PFSK-1 (cell line): ENCODE results near the gene MAN2A2.

Experiments
- FOXP2 ChIP-seq: optimal IDR thresholded peaks from 2 replicates; pipeline ENCODE3; 2011; ENCODE audit warnings: borderline replicate concordance, control low read depth, inconsistent platforms; ENCODE audit not compliant: insufficient read depth; ENCODE audit errors: extremely low read length, extremely low read depth
- POLR2AphosphoS5 ChIP-seq: IDR thresholded peaks from 2 replicates; pipeline ENCODE4 v1.6.1; 2012; ENCODE audit warnings: low read depth, mild to moderate bottlenecking, control low read depth, low read length, moderate library complexity
- SIN3A ChIP-seq: IDR thresholded peaks from 2 replicates; pipeline ENCODE4 v1.6.1; 2012; ENCODE audit warnings: mild to moderate bottlenecking, low read length, moderate library complexity, borderline replicate concordance; ENCODE audit not compliant: insufficient read depth
- TAF1 ChIP-seq: IDR thresholded peaks from 2 replicates; pipeline ENCODE4 v1.6.1; 2012; ENCODE audit warnings: low read length, control low read depth, borderline replicate concordance; ENCODE audit not compliant: insufficient read depth
- TF ChIP-seq, protein P1 (sequence below), 2 experiments: IDR thresholded peaks; 2 replicates each; pipeline versions ENCODE4 v1.6.1 to v1.8.0; 2011 to 2012; ENCODE audit warnings: low read depth in 2 of 2, low read length in 2 of 2, control low read depth in 1 of 2, inconsistent platforms in 1 of 2, mild to moderate bottlenecking in 1 of 2, moderate library complexity in 1 of 2; ENCODE audit not compliant: insufficient read depth in 1 of 2

Gene MAN2A2

GRCh38 chr15:90878660-90879059, 24.4 kb upstream of the MAN2A2 start:
- no peak for TF ChIP-seq FOXP2
- TF ChIP-seq SIN3A: no peak
- TF ChIP-seq, protein P1, sequence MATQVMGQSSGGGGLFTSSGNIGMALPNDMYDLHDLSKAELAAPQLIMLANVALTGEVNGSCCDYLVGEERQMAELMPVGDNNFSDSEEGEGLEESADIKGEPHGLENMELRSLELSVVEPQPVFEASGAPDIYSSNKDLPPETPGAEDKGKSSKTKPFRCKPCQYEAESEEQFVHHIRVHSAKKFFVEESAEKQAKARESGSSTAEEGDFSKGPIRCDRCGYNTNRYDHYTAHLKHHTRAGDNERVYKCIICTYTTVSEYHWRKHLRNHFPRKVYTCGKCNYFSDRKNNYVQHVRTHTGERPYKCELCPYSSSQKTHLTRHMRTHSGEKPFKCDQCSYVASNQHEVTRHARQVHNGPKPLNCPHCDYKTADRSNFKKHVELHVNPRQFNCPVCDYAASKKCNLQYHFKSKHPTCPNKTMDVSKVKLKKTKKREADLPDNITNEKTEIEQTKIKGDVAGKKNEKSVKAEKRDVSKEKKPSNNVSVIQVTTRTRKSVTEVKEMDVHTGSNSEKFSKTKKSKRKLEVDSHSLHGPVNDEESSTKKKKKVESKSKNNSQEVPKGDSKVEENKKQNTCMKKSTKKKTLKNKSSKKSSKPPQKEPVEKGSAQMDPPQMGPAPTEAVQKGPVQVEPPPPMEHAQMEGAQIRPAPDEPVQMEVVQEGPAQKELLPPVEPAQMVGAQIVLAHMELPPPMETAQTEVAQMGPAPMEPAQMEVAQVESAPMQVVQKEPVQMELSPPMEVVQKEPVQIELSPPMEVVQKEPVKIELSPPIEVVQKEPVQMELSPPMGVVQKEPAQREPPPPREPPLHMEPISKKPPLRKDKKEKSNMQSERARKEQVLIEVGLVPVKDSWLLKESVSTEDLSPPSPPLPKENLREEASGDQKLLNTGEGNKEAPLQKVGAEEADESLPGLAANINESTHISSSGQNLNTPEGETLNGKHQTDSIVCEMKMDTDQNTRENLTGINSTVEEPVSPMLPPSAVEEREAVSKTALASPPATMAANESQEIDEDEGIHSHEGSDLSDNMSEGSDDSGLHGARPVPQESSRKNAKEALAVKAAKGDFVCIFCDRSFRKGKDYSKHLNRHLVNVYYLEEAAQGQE (IDR thresholded peaks at IDR 0.05; ENCODE audit: insufficient read depth in 1 of 2, low read depth in 2 of 2, low read length in 2 of 2): no peak
- TF ChIP-seq POLR2AphosphoS5: no peak
- TF ChIP-seq TAF1: no peak

- TF ChIP-seq, protein P1 (IDR thresholded peaks at IDR 0.05; ENCODE audit: insufficient read depth in 1 of 2, low read depth in 2 of 2, low read length in 2 of 2): no peak
- no peak for TF ChIP-seq TAF1
- no peak for TF ChIP-seq SIN3A
- no peak for TF ChIP-seq FOXP2
- no peak for TF ChIP-seq POLR2AphosphoS5
Measured at GRCh38 chr15:90879730-90880366, 23.3 kb upstream of the MAN2A2 start.

- TF ChIP-seq SIN3A: no peak
- TF ChIP-seq, protein P1 (IDR thresholded peaks at IDR 0.05; ENCODE audit: insufficient read depth in 1 of 2, low read depth in 2 of 2, low read length in 2 of 2): no peak
- no peak for TF ChIP-seq TAF1
- no peak for TF ChIP-seq FOXP2
- no peak for TF ChIP-seq POLR2AphosphoS5
Measured at GRCh38 chr15:90880381-90881145, 22.5 kb upstream of the MAN2A2 start.

- TF ChIP-seq POLR2AphosphoS5: no peak
- no peak for TF ChIP-seq TAF1
- TF ChIP-seq, protein P1 (IDR thresholded peaks at IDR 0.05; ENCODE audit: insufficient read depth in 1 of 2, low read depth in 2 of 2, low read length in 2 of 2): no peak
- TF ChIP-seq SIN3A: no peak
- TF ChIP-seq FOXP2: no peak
Measured at GRCh38 chr15:90881181-90881977, 21.7 kb upstream of the MAN2A2 start.
